NCI-H1105 treated with DMSO at 0.1 percent for 48 hours (cell line): ENCODE results near the gene NCAN.
"Not testable (repeated sequence)": the region's sequence is repeated elsewhere in the genome, so short reads cannot be mapped to it uniquely, and the experiment has no call there.

Experiments used
- DNase-seq: peaks from one replicate; lab custom pipeline; 2025; lab: John Stamatoyannopoulos, UW

NCAN gene

GRCh38 chr19:19224150-19224851 lies 12.5 kb downstream of the NCAN start:
- DNase-seq = no peak

GRCh38 chr19:19224852-19225494 lies 13.2 kb downstream of the NCAN start:
- peak; percentile 79 for DNase-seq

GRCh38 chr19:19226204-19226603 lies 14.4 kb downstream of the NCAN start:
- DNase-seq = no peak

GRCh38 chr19:19226663-19227062 lies 14.9 kb downstream of the NCAN start:
- no peak for DNase-seq

GRCh38 chr19:19227217-19227616 lies 15.5 kb downstream of the NCAN start:
- DNase-seq = no peak

- no peak for DNase-seq
Measured at GRCh38 chr19:19229701-19230100, 17.9 kb downstream of the NCAN start.

- DNase-seq = no peak
Measured at GRCh38 chr19:19230999-19231398, 19.2 kb downstream of the NCAN start.

- no peak for DNase-seq
Measured at GRCh38 chr19:19232261-19232721, 20.5 kb downstream of the NCAN start.

GRCh38 chr19:19234220-19234816 lies 22.6 kb downstream of the NCAN start:
- no peak for DNase-seq

GRCh38 chr19:19236173-19236572 lies 24.4 kb downstream of the NCAN start:
- DNase-seq = no peak

- no peak for DNase-seq
Measured at GRCh38 chr19:19238126-19238894, 26.6 kb downstream of the NCAN start.

- no peak for DNase-seq
Measured at GRCh38 chr19:19239675-19240074, 27.9 kb downstream of the NCAN start.

GRCh38 chr19:19240476-19240875 lies 28.7 kb downstream of the NCAN start:
- DNase-seq = no peak

- no peak for DNase-seq
Measured at GRCh38 chr19:19250196-19250801, 38.5 kb downstream of the NCAN start.

- not testable (repeated sequence) for DNase-seq
Measured at GRCh38 chr19:19253409-19253808, 41.7 kb downstream of the NCAN start.

GRCh38 chr19:19256072-19256969 lies 44.6 kb downstream of the NCAN start:
- DNase-seq = peak; percentile 62

GRCh38 chr19:19257137-19257536 lies 45.4 kb downstream of the NCAN start:
- no peak for DNase-seq

GRCh38 chr19:19257836-19258588 lies 46.3 kb downstream of the NCAN start:
- no peak for DNase-seq

- no peak for DNase-seq
Measured at GRCh38 chr19:19258589-19259338, 47.0 kb downstream of the NCAN start.

- DNase-seq = no peak
Measured at GRCh38 chr19:19259741-19260140, 48.0 kb downstream of the NCAN start.
